GM12878 (cell line): Measurements from ENCODE around the gene ACADVL. TPM values are rescaled to one million over a fixed set of nuclear protein-coding genes. Genes with fewer than 3 reads are reported as not detected.

Source experiments
- CHD1 ChIP-seq: IDR thresholded peaks from 2 replicates; pipeline ENCODE4 v1.6.1; 2012; ENCODE audit warnings: low read depth, low read length, improper control_type of control experiment
- CTCF ChIP-seq, 3 experiments: IDR thresholded peaks in 2 of 3; conservative IDR thresholded peaks in 1 of 3; 2 replicates each; pipeline ENCODE4 v1.5.1; 2011; ENCODE audit warnings: low read depth in 3 of 3, low read length in 3 of 3, mild to moderate bottlenecking in 3 of 3, control low read depth in 2 of 3, moderate library complexity in 2 of 3, inconsistent platforms in 1 of 3, mixed read lengths in 1 of 3; ENCODE audit not compliant: control insufficient read depth in 2 of 3, insufficient read depth in 1 of 3; ENCODE audit errors: extremely low read depth in 1 of 3
- FOXM1 ChIP-seq: IDR thresholded peaks from 2 replicates; pipeline ENCODE4 v1.6.1; 2012; ENCODE audit warnings: low read depth, mild to moderate bottlenecking, inconsistent platforms, low read length, moderate library complexity
- IRF5 ChIP-seq: fragments of 450-650 bp; IDR thresholded peaks from 2 replicates; pipeline ENCODE4 v1.6.1; 2017; ENCODE audit warnings: borderline replicate concordance
- NRF1 ChIP-seq: conservative IDR thresholded peaks from 2 replicates; pipeline ENCODE4 v1.6.1; 2011; ENCODE audit warnings: mild to moderate bottlenecking, low read depth, low read length, improper control_type of control experiment
- SMAD1 ChIP-seq: fragments of 450-650 bp; IDR thresholded peaks from 2 replicates; pipeline ENCODE4 v1.6.1; 2018; ENCODE audit warnings: mild to moderate bottlenecking, low read depth; ENCODE audit not compliant: partially characterized antibody
- ZNF592 ChIP-seq: fragments of 450-650 bp; IDR thresholded peaks from 2 replicates; pipeline ENCODE4 v1.6.1; 2017; ENCODE audit warnings: mild to moderate bottlenecking, moderate library complexity
- polyA plus RNA-seq, 11 experiments: library from polyadenylated mRNA; depleted of rRNA in 4 of 11; unstranded in 6 of 11; stranded (reverse) in 5 of 11; fragments of >200 nt; fragmentation: Nextera tagmentation in 4 of 11; fragmentation: Illumina TruSeq in 1 of 11; extraction: Ambion mirVana in 4 of 11; extraction: Trizol in 1 of 11; gene quantifications; 1 replicate in 1 of 11; 2 replicates in 10 of 11; pipeline versions ENCODE4 v1.2.1 to v1.2.3, GENCODE V29; 2011 to 2016; ENCODE audit warnings: inconsistent platforms in 2 of 11, missing spikeins in 2 of 11, low read depth in 1 of 11
- total RNA-seq, 4 experiments: library from RNA; depleted of rRNA in 3 of 4; stranded (reverse); fragments of >200 nt in 3 of 4; fragmentation: Illumina TruSeq in 1 of 4; extraction: Trizol in 1 of 4; gene quantifications; 2 replicates each; pipeline versions ENCODE4 v1.2.1 to v1.2.3, GENCODE V29; 2013 to 2021

ACADVL gene
- total and polyA plus RNA-seq, 10 of the 15 experiments (the other 5 are each of a cell fraction or from before 2014, with no cell fraction given): 25.4 to 232 (median 180) TPM

GRCh38 chr17:7220593-7221277, 997 bp downstream of the ACADVL start (continued):
- TF ChIP-seq SMAD1: no peak
- peak; percentile 38; the same call in 1 of the 2 replicates for TF ChIP-seq FOXM1
- TF ChIP-seq NRF1: no peak
- no peak for TF ChIP-seq IRF5
- TF ChIP-seq ZNF592: no peak
- TF ChIP-seq CTCF (IDR thresholded peaks at IDR 0.05 in 2 of 3, conservative IDR thresholded peaks at IDR 0.05 in 1 of 3; ENCODE audit: control insufficient read depth in 2 of 3, extremely low read depth in 1 of 3, insufficient read depth in 1 of 3, low read depth in 3 of 3, low read length in 3 of 3): peak; percentile 59 to 76 (median 62)
- TF ChIP-seq CHD1: 0 out of 2 replicates have a peak, but pooled peaks have one; percentile 10
